A673 (cell line): ENCODE measurements around the gene SNAP25. TPM values are rescaled to one million over a fixed set of nuclear protein-coding genes. Genes with fewer than 3 reads are reported as not detected.

ENCODE experiments used
- BruUV-seq: library from RNA; stranded (reverse); fragments of 400-500 nt; replicated peaks from 2 replicates; lab custom pipeline; 2021; lab: Mats Ljungman, UMichigan
- CTCF ChIA-PET: fragments of 300-600 bp; sonication (Branson Sonifier 250); formaldehyde crosslinking; loops from one replicate; lab custom pipeline; 2022; ENCODE audit warnings: antibody characterized with exemption; lab: Charles Lee
- POLR2A ChIA-PET: fragments of 300-600 bp; sonication (Branson Sonifier 250); formaldehyde crosslinking; loops from one replicate; lab custom pipeline; 2022; ENCODE audit warnings: antibody characterized with exemption; ENCODE audit not compliant: low non-redundant PET; lab: Charles Lee
- DNase-seq: peaks from one replicate; pipeline ENCODE4 v3.0.0-alpha.2; 2015; ENCODE audit warnings: low spot score
- H3K27ac ChIP-seq: fragments of 200-600 bp; sonication (generic); 2 replicates; pipeline ENCODE4 v1.5.1; 2016; ENCODE audit warnings: mixed run types, low read depth, mild to moderate bottlenecking, mixed read lengths, antibody characterized with exemption, low read length; ENCODE audit not compliant: poor library complexity, severe bottlenecking
- H3K27me3 ChIP-seq: fragments of 200-600 bp; sonication (generic); replicated peaks from 2 replicates; pipeline ENCODE4 v1.6.1; 2017; ENCODE audit warnings: mixed run types, low read depth, mild to moderate bottlenecking, mixed read lengths, antibody characterized with exemption, low read length; ENCODE audit not compliant: insufficient read depth, poor library complexity
- H3K36me3 ChIP-seq: fragments of 200-600 bp; sonication (generic); 2 replicates; pipeline ENCODE4 v1.6.1; 2016; ENCODE audit warnings: mixed run types, mild to moderate bottlenecking, mixed read lengths, antibody characterized with exemption, low read length; ENCODE audit not compliant: insufficient read depth, poor library complexity, severe bottlenecking
- H3K4me1 ChIP-seq: fragments of 200-600 bp; sonication (generic); 2 replicates; pipeline ENCODE4 v1.6.1; 2017; ENCODE audit warnings: mixed run types, mild to moderate bottlenecking, mixed read lengths, antibody characterized with exemption, low read length; ENCODE audit not compliant: insufficient read depth, poor library complexity, severe bottlenecking
- H3K4me3 ChIP-seq: fragments of 200-600 bp; sonication (generic); 2 replicates; pipeline ENCODE4 v1.5.1; 2016; ENCODE audit warnings: low read depth, mixed run types, mild to moderate bottlenecking, mixed read lengths, low read length; ENCODE audit not compliant: poor library complexity, severe bottlenecking
- H3K9me3 ChIP-seq: fragments of 200-600 bp; sonication (generic); 2 replicates; pipeline ENCODE4 v1.6.1; 2016; ENCODE audit warnings: mixed run types, low read depth, mild to moderate bottlenecking, mixed read lengths, antibody characterized with exemption, low read length; ENCODE audit not compliant: poor library complexity, severe bottlenecking
- CTCF ChIP-seq: fragments of 300-800, 200-600 bp; sonication (generic); conservative IDR thresholded peaks from 2 replicates; pipeline ENCODE4 v1.5.1; 2017; ENCODE audit warnings: low read depth, mild to moderate bottlenecking, antibody characterized with exemption, low read length, moderate library complexity, mixed read lengths
- EZH2 ChIP-seq: fragments of 200-600 bp; sonication (generic); IDR thresholded peaks from 2 replicates; pipeline ENCODE4 v1.6.1; 2017; ENCODE audit warnings: borderline replicate concordance, low read depth, mild to moderate bottlenecking, mixed read lengths, antibody characterized with exemption, low read length; ENCODE audit not compliant: poor library complexity, severe bottlenecking
- intact Hi-C: fragments of 100-400 bp; cut with micrococcal nuclease; formaldehyde crosslinking; loops from one replicate; pipeline ENCODE4 v1.10.0; 2022; ENCODE audit not compliant: unreplicated experiment
- total RNA-seq: library from RNA; stranded (reverse); gene quantifications from 2 replicates; pipeline ENCODE4 v1.2.3, GENCODE V29; 2021

The SNAP25 gene
- total RNA-seq, 1 experiment from 2014 or later, result 5.8 TPM

GRCh38 chr20:10286356-10286755 lies 67.7 kb downstream of the SNAP25 start:
- ChIA-PET CTCF (no interaction called here), POLR2A (no interaction called here)
- no peak overlapping the region for H3K27ac ChIP-seq
- no peaks in the 10 kb centered on the region for H3K27me3 ChIP-seq
- intact Hi-C loops, result no loop called here
- no TSS peak for BruUV-seq
- TF ChIP-seq EZH2 (no peak), CTCF (no peak)
- no peaks in the 10 kb centered on the region for H3K9me3 ChIP-seq
- no peaks in the 10 kb centered on the region for H3K36me3 ChIP-seq
- peaks cover 6% of the 10 kb centered on the region for H3K4me1 ChIP-seq
- no peak overlapping the region for H3K4me3 ChIP-seq
- DNase-seq, result no peak

- Histone ChIP-seq H3K9me3 (no peaks in the 10 kb centered on the region), H3K27ac (no peak overlapping the region), H3K4me3 (no peak overlapping the region), H3K27me3 (no peaks in the 10 kb centered on the region), H3K36me3 (no peaks in the 10 kb centered on the region), H3K4me1 (peaks cover 6% of the 10 kb centered on the region)
- BruUV-seq, result no TSS peak
- POLR2A ChIA-PET, result no interaction called here
- intact Hi-C loops, result no loop called here
- no peak for DNase-seq
- CTCF ChIA-PET, result no interaction called here
- TF ChIP-seq EZH2 (no peak), CTCF (no peak)
These were observed 69.8 kb downstream of the SNAP25 start for GRCh38 chr20:10288421-10288820.

GRCh38 chr20:10288954-10289646 lies 70.5 kb downstream of the SNAP25 start:
- H3K4me3 ChIP-seq, result no peak overlapping the region

More at GRCh38 chr20:10288954-10289646, 70.5 kb downstream of the SNAP25 start:
- H3K36me3 ChIP-seq, result no peaks in the 10 kb centered on the region
- peaks cover 6% of the 10 kb centered on the region for H3K4me1 ChIP-seq
- intact Hi-C loops, result no loop called here
- ChIA-PET CTCF (no interaction called here), POLR2A (no interaction called here)
- TF ChIP-seq EZH2 (no peak), CTCF (no peak)
- no peak for DNase-seq
- H3K27ac ChIP-seq, result no peak overlapping the region
- no TSS peak for BruUV-seq
- H3K27me3 ChIP-seq, result no peaks in the 10 kb centered on the region
- H3K9me3 ChIP-seq, result no peaks in the 10 kb centered on the region
